NK-92 (cell line): Measurements from ENCODE around the gene WDR64.
"Not testable (repeated sequence)": the region's sequence is repeated elsewhere in the genome, so short reads cannot be mapped to it uniquely, and the experiment has no call there.

Source experiments
- DNase-seq: peaks from one replicate; lab custom pipeline; 2025; ENCODE audit not compliant: unreplicated experiment; lab: John Stamatoyannopoulos, UW

The WDR64 gene

DNA sequence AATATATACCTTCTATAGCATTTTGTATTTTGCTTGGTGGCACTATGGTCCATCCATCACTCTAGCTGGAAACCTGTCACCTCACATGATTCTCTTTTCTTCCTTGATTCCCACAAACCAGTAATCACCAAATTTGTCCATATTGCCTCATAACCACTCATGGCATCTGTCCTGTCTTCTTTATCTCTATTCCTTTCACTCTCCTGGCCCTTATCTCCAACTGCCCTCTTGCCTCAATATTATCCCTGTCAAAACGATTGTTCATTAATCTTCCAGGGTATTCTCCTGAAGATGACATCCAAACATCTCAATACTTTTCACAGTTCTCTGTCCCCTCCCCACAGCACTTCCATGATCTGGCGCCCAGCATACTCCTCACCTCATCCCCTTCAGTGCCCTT lies 46.1 kb downstream of the WDR64 start:
- no peak for DNase-seq

DNA sequence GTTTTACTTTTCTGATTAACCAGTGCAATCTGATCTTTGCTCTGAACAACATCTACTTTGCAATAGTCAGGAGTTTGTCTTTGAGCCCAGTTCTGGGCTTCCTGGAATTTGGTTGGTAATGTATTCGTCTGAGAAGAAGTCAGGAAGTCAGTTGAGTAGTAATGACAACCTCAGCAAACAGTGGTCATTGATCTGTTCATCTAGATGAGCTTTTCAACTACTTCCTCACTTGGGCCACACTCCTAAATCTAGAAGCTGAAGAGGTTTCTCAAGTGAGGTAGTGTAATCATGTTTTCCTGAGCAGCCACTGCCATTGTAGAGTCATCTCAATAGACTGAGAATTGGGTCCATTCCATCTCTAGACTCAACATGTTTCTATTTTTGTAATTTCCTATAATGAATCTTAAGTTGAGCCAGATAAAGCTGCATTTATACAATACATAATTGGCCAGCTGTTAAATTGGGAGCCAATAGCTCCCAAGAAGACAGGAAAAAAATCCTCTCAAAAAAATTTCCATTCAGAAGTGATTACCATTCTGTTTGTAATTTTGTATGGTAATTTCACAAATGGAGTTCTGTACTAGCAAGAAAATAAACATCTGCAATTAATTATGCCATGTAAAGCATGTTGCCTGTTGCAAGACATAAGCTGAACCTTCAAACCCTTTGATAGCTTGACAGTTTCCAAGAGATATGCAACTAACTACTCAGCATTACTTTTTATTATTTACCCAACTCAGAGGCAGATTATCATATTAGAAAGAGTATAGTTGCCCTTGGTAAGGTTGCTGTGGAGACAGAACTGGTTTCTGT lies 49.6 kb downstream of the WDR64 start:
- DNase-seq = no peak

DNA sequence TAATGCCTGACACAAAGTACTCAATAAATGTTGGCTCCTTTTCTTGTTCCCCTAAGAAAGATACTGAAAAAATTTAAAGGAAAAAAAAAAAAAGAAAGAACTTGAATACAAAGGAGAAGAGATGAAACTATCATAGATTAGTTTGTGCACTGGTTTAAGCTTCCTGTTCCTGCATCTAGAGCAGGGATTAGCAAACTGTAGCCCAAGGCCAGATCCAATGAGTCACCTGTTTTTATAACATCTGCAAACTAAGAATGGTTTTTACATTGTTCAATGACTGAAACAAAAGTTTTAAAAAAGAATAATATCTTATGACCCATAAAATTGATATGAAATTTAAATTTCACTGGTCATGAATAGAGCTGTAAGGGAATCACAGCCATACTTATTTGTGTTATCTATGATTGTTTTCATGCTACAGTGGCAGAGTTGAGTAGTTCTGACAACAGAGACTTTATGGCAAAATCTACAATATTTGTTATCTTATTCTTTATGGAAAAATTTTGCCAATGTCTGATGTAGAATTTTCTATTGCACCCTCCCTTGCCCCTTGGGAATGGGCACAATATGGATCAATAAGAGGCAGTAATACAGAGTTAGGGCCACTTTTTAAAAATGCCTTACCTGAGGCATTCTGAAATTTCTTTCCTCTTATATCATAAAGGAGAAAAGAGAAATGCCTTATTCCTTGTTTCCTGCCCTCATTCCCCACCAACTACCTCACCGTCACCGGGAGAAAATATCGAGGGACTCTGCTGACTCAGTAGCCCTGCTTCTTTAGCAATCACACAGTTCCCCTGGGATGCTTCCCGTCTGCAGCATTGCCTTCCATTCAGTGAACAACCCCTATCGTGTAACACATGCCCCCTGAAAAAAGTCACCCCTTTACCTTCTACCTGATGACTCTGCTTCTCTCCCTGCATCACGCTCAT lies 50.6 kb downstream of the WDR64 start:
- no peak for DNase-seq

DNA sequence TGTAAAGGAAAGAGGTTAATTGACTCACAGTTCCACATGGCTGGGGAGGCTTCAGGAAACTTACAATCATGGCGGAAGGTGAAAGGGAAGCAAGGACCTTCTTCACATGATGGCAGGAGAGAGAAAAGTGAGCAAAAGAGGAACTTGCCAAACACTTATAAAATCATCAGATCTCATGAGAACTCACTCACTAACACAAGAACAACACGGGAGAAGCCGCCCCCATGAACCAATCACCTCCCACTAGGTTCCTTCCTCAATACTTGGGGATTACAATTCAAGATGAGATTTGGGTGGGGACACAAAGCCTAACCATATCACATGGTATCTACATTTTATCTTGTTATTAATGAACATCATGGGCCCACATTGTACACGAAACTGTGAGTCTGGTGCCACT lies 51.7 kb downstream of the WDR64 start:
- not testable (repeated sequence) for DNase-seq

DNA sequence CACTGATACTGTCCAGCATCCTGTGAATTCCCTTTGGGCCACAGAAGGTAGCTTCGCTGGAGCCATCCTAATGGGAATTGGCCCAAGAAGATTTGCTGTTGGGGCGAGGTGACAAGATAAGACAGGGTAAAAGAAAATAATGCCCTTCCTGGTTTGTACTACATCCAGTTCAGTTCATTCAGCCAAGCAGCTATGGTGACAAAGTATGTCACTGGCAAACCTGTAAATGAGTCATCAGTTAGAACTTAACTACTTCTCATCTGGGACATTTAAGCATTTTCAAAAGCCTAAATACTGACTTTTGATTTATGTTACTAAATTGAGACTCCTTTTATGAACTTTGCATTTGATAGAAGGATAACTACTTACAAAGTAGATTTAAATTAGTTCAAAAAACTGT lies 54.2 kb downstream of the WDR64 start:
- no peak for DNase-seq

DNA sequence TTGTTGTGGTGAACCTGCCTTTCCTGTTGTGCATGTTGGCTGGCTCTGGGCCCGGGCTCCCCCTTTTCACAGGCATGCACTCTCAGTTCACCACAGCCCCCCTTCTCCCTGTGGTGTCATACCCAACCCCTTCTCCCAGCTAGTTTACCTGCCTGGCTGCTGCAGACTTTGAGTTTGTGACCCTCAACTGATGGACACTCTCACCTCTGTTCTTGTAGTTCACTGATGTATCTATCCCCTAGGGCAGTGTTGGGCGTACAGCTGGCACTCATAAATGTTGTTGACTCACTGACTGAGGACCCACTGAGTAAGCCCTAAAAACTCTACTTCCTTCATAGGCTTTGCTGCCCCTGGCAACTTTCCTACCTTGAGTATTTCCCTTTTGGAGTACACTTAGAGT lies 54.9 kb downstream of the WDR64 start:
- DNase-seq = no peak

DNA sequence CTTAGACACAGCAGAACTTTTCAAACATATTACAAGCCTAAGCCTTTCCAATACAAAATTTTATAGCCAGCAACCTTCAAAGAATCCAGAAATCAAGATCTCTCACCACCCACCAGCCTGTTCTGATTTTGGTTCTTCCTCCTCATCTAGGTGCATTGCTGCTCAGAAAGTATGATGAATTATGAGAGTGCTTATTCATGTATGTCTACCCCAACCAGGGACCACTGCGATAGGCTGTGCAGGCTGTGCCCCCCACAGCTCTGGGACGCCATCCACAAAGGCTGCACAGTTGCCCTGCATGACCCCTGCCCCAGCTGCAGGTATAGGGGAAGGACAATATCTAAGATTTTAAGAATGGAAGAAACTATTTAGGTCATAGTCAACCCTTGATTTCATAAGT lies 55.4 kb downstream of the WDR64 start:
- DNase-seq = no peak

DNA sequence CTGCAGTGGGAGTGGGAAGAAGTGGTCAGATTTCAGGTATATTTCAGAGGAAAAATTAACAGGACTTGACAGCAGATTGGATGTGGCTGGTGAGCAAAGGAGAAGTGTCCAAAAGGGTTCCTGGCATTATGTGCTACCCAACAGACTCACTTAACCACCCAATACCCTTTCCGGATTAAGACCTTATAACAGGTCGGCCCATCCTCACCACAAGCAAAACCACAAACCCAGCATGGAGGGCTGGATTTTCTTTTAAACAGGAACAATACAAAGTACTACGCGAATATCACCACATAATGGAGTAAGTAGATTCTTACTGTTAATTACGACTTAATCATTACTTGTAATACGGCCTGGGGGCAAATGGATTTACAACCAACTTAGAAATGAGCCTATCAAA lies 59.2 kb downstream of the WDR64 start:
- no peak for DNase-seq

DNA sequence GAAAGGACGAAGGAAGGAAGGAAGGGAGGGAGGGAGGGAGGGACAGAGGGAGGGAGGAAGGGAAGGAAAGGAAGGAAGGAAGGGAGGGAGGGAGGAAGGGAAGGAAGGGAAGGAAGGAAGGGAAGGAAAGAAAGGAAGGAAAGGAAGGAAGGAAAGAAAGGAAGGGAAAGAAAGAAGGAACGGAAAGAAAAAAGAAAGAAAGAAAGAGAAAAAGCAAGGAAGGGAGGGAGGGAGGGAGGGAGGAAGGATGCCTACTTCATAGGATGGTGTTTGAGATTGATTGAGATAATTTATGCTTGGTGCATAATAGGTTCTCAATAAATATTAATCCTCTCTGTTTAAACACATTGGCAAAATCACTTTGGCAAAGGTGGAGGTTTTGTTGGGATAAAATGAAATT lies 61.2 kb downstream of the WDR64 start:
- DNase-seq = no peak

DNA sequence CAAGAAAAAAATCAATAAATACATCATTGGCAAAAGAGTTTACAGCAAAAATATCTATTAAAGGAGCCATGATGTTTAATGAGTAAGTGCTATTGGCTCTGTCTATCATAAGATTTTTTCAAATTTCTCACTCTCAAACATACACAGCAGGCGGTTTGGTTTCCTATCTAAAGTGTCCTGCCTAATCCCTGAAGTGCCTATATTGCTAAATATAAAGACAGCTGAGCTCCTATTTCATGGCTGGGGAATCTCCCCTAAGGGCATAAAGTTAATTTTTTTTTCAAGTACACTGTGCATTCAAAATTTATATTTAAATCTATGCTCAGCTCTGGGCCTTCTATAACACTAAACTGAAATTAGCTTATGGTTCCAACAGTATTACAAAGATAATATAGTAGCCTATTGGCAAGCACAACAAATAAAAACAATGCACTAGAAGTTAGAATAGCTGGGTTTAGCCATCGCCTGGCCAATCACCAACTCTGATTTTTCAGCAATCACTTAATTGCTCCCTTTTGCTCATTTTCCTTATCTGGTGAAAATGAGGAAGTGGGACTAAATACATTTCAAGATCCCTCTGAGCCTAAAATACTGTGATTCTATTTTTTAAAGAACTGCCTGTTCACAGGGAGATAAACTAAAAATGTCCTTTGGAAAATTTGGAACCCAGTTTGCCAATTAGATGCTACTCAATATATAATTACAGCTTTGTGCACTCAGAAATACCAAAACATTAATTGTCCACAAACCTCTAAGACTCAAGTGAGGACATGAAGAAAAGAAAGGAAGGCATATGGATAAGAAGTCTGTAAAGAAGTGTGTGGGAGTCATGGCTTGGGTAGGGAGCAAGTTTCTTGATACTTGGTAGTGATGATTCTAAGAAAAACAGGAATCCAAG lies 62.5 kb downstream of the WDR64 start:
- DNase-seq = no peak

DNA sequence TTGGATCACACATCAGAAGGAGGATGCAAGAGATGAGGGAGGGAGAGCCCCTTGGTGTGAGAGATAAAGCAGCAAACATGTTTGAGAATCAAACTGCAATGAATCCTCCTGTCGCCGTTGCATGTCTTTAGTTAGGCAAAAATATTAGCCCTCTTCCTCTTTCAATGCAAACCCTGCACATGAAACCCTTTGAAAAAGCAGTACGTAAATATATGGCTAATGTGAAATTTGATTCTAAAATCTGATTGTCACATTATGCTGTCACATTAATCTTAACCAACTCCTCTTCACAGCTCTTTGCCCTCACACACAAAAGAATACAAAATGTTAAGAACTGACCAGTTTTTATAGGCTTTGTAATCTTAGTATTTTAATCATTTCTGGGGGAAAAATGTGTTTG lies 63.4 kb downstream of the WDR64 start:
- DNase-seq = no peak

DNA sequence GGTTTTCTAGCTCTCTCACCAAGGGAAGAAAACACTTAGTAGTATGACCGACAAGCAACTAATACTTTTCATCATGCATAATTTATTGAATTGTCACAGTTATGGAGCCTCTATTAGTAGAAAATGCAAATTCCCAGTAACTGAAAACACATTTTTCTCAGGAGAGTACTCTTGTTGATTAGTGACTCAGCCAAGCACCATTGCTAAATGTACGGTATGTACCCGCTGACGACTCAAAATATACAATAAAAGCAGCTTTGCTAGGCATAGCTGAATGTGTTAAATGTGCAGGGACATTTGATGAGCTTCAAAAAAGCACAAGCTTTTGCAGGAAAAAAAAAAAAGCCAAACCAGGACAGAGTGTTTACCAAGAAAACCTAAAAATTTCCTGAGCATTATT lies 63.9 kb downstream of the WDR64 start:
- no peak for DNase-seq

DNA sequence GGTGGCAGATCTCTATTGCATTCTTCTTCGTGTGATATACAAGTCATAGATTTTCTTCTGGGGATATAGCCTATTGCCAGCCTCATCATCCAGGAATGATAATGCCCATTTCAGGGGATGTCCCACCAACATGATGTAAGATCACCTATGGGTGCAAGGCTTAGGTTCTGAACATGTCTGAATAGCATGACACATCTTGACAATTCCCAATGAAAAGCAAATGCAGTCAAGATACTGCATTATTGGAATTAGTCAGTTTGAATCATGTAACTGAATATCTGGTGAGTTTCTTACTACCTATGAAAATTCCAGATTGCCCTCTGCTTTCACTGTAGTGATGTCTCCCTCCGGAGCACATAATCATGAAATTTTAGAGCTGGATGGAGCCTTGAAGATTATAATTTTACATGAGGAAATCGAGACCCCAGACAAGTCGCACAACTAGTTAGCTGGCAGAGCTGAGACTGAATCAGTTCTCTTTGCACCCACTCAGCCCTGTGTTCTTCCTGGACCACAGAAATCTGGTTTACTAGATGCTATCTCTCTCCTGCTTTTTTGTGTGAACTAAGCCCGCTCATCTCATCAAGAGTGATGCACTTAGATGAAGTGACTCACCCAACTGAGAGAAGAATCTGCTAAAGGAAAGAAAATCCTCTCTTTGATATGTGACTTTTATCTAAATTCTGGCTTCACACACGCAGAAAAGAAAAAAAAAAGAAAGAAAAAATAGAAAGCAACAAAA lies 65.0 kb downstream of the WDR64 start:
- no peak for DNase-seq

DNA sequence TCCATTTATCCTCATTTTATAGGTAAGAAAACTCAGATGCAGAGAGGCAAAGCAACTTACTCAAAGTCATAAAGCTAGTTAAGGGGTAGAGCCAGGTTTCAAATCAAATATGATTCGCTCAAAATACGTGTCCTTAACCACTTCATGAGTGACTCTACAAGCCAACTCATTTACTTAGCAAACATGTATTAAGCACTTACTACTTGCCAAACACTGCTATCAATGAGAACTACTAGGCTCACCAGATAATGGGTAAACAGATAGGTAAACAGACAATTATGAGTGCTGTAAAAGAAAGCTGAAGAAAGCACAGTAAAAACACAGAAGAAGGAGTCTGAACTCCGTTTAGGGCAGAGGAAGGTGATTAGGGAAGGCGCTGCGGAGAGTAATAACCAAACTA lies 65.9 kb downstream of the WDR64 start:
- DNase-seq = no peak

DNA sequence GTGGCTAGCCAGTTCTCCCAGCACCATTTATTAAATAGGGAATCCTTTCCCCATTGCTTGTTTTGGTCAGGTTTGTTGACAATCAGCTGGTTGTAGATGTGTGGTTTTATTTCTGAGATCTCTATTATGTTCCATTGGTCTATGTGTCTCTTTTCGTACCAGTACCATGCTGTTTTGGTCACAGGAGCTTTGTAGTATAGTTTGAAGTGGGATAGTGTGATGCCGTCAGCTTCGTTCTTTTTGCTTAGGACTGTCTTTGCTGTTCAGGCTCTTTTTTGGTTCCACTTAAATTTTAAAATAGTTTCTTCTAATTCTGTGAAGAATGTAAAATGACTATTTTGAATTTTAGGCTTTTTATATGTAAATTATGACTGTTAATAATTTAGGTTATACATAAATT lies 68.9 kb downstream of the WDR64 start:
- DNase-seq = no peak

DNA sequence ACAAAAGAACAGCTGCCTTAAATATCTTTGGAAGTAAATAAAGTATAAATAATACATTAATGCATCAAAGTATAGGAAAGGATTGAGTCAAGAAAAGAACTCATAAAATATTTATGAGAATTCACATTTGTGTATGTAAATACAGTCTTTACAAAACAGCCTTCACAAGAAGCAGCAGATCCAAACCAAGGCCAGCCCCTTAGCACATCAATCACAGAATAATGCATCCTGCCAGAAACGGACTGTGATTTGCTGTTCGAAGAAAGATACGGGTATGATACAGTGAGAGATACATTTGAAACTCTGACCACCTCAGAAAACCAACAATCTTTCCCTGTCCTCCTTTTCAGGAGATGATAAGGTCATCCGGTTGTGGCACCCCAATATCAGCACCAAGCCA lies 70.9 kb downstream of the WDR64 start:
- DNase-seq = no peak

DNA sequence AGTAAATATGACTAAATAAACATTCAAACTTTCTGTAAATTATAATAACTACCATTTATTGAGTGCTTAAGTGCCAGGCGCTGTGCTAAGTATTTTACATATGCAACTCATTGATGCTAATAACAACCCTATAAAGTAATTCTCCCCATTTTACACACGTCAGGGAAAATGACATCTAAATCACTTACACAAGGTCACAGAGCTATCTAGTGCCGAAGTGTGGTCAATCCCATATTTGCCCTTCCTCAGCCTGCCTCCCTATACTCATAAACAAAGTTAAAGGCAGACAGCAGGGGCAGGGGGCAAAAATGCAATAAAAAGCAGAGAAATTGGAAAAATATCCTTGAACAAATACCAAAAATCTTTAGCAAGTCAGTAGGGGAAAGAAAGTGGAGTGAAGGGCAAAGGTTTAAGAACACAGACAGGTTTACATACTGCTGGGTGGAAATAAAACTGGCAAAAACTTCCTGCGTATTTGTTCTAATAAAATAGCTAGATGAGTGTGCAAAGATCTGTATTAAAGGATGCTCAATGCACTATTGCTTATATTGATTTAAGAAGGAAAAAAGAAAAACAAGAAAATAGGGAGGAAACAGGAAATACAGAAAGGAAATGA lies 72.8 kb downstream of the WDR64 start:
- no peak for DNase-seq

DNA sequence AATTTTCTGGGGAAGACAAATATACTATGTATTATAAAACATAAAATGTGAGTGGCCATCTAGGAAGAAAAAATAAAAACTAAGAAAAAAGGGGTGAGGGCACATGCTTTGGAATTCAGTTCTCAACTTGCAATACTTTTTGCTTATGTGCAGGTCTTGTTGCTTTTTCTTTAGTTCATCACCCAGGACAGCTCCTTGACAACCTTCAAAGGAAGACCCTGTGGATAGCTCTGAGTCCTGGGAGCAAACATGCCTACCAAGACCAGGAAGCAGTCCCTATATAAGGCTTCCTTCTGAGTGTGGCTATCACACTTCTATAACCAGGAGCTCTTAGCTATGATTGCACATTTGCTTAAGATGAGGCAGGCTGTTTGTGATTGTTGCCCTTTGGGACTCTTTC lies 78.0 kb downstream of the WDR64 start:
- DNase-seq = no peak

DNA sequence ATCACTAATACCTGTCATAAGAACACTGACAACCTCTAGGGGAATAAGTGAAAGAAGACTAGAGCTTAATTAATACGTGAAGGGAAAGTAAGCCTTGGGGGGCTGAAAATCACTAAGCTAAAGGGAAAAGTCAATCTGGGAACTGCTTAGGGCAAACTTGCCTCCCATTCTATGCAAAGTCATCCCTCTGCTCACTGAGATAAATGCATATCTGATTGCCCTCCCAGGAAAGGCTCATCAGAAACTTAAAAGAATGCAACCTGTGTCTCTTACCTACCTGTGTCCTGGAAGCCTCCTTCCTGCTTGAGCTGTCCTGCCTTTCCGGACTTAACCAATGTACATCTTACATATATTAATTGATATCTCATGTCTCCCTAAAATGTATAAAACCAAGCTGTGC lies 81.8 kb downstream of the WDR64 start:
- DNase-seq = no peak

DNA sequence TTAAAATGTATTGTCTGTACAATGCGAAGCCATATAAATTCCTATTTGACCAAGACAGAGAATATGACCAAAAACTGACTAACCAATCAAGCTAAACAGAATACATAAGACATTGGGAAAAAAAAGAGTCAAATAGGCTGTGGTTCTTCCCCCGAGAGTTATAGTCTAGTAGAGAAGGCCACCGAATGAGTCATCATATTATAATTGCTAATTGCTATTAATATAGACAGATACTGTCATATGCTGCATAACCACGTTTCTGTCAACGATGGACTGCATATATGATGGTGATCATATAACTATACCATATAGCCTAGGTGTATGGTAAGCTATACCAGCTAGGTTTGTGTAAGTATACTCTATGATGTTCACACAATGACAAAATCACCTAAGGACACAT lies 82.5 kb downstream of the WDR64 start:
- no peak for DNase-seq
